HEK293 (cell line): ENCODE data around the gene TNFRSF8.

ENCODE experiments used
- CTCF ChIA-PET: fragments of 350-600 bp; formaldehyde crosslinking; extraction: SDS; loops from one replicate; lab custom pipeline; 2021; ENCODE audit warnings: antibody characterized with exemption; lab: Yijun Ruan, JAX
- POLR2A ChIA-PET: fragments of 300-600 bp; formaldehyde crosslinking; extraction: SDS; loops from one replicate; lab custom pipeline; 2020; ENCODE audit warnings: antibody characterized with exemption, inconsistent platforms; lab: Yijun Ruan, JAX
- H3K27ac ChIP-seq: fragments of 200-500 bp; sonication (Bioruptor generic); 2 replicates; pipeline ENCODE4 v1.5.1; 2014; ENCODE audit warnings: low read depth, low read length, control low read depth, inconsistent platforms; ENCODE audit errors: extremely low read depth
- H3K36me3 ChIP-seq, 2 experiments: fragments of 200-500 bp in 1 of 2; sonication (Bioruptor generic) in 1 of 2; 1 replicate in 1 of 2; 2 replicates in 1 of 2; pipeline ENCODE4 v1.5.1; 2014 to 2017; ENCODE audit warnings: inconsistent platforms in 2 of 2, low read length in 2 of 2; ENCODE audit not compliant: control insufficient read depth in 2 of 2, insufficient read depth in 1 of 2
- H3K4me1 ChIP-seq: fragments of 200-500 bp; sonication (Bioruptor generic); 2 replicates; pipeline ENCODE4 v1.5.1; 2014; ENCODE audit warnings: mild to moderate bottlenecking, low read length, inconsistent platforms; ENCODE audit not compliant: control insufficient read depth, insufficient read depth
- H3K4me3 ChIP-seq: 2 replicates; pipeline ENCODE4 v1.5.1; 2011; ENCODE audit warnings: low read depth, mild to moderate bottlenecking, control low read depth, low read length, moderate library complexity
- H3K9me3 ChIP-seq: fragments of 200-500 bp; sonication (Bioruptor generic); 2 replicates; pipeline ENCODE4 v1.5.1; 2014; ENCODE audit warnings: low read depth, low read length, inconsistent platforms; ENCODE audit not compliant: control insufficient read depth, insufficient read depth
- AEBP2 ChIP-seq: fragments of 450-650 bp; formaldehyde crosslinking; IDR thresholded peaks from 2 replicates; pipeline ENCODE4 v1.5.1; 2016; ENCODE audit warnings: missing biosample characterization, missing genetic modification characterization, borderline replicate concordance
- EGR2 ChIP-seq: fragments of 450-650 bp; formaldehyde crosslinking; IDR thresholded peaks from 2 replicates; pipeline ENCODE4 v1.5.1; 2016; ENCODE audit warnings: low read depth, missing biosample characterization, missing genetic modification characterization
- KLF10 ChIP-seq: fragments of 450-650 bp; IDR thresholded peaks from 2 replicates; pipeline ENCODE4 v1.5.1; 2018; ENCODE audit warnings: missing biosample characterization, mild to moderate bottlenecking, missing genetic modification characterization
- PRDM1 ChIP-seq: fragments of 450-650 bp; formaldehyde crosslinking; IDR thresholded peaks from 2 replicates; pipeline ENCODE4; 2016; ENCODE audit warnings: missing biosample characterization, missing genetic modification characterization
- ZBTB48 ChIP-seq: fragments of 450-650 bp; formaldehyde crosslinking; IDR thresholded peaks from 2 replicates; pipeline ENCODE4 v1.5.1; 2016; ENCODE audit warnings: missing biosample characterization, missing genetic modification characterization
- ZNF184 ChIP-seq: fragments of 450-650 bp; IDR thresholded peaks from 2 replicates; pipeline ENCODE4 v1.5.1; 2018; ENCODE audit warnings: missing biosample characterization, mild to moderate bottlenecking, missing genetic modification characterization
- ZNF2 ChIP-seq: fragments of 450-650 bp; formaldehyde crosslinking; IDR thresholded peaks from 2 replicates; pipeline ENCODE4 v1.5.1; 2016; ENCODE audit warnings: missing biosample characterization, missing genetic modification characterization
- ZNF202 ChIP-seq: fragments of 450-650 bp; formaldehyde crosslinking; IDR thresholded peaks from 2 replicates; pipeline ENCODE4 v1.5.1; 2016; ENCODE audit warnings: missing biosample characterization, missing genetic modification characterization, borderline replicate concordance
- ZNF423 ChIP-seq: fragments of 450-650 bp; formaldehyde crosslinking; IDR thresholded peaks from 2 replicates; pipeline ENCODE4 v1.5.1; 2016; ENCODE audit warnings: missing biosample characterization, missing genetic modification characterization
- ZNF473 ChIP-seq: fragments of 450-650 bp; formaldehyde crosslinking; IDR thresholded peaks from 2 replicates; pipeline ENCODE4 v1.5.1; 2017; ENCODE audit warnings: missing biosample characterization, missing genetic modification characterization
- ZNF623 ChIP-seq: fragments of 450-650 bp; formaldehyde crosslinking; IDR thresholded peaks from 2 replicates; pipeline ENCODE4 v1.5.1; 2016; ENCODE audit warnings: missing biosample characterization, missing genetic modification characterization
- ZNF629 ChIP-seq: fragments of 450-650 bp; formaldehyde crosslinking; IDR thresholded peaks from 2 replicates; pipeline ENCODE4 v1.5.1; 2017; ENCODE audit warnings: missing biosample characterization, missing genetic modification characterization
- ZNF677 ChIP-seq: fragments of 450-650 bp; IDR thresholded peaks from 2 replicates; pipeline ENCODE4 v1.5.0; 2018; ENCODE audit warnings: missing biosample characterization, mild to moderate bottlenecking, missing genetic modification characterization, moderate library complexity

Gene TNFRSF8

DNA sequence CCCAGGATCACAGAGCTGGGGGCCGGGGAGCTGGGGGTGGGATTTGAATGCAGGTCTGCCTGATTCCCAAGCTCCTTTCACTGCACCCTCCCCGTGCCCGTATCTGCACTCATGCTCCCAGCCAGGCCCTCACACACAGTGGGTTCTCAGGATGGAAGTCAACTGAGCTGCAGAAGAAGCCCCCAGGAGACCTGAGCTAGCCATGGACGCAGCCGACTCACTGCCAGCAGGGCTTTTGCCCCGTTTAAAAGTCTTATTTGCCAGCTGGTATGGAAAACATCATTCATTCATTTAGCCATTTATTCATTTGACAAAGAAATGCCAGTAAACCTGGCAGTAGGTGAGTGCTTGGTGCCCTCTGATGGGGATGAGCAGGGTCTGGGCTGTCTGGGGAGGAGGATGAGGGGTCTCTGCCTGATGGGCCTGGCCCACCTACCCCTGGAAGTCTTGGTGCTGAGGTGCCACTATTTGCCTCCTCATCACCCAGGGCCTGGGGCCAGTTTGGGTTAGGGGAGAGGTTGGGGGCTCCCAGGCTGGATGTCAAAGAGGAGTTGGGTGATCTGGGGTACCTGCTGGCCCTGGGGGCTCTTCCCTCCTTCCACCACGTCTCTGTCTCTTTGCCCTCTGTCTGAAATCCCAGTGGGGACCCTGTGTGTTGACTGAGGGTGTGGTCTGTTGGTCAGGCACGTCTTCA is 106.5 kb downstream of the TNFRSF8 start (continued):
- TF ChIP-seq ZNF202 (tag by site-specific recombination) = no peak
- no peak for TF ChIP-seq ZNF677 (tag by site-specific recombination)
- TF ChIP-seq ZBTB48 (tag by site-specific recombination) = no peak
- TF ChIP-seq KLF10 (tag by site-specific recombination) = no peak
- TF ChIP-seq, all 188 proteins: peak for 0

DNA sequence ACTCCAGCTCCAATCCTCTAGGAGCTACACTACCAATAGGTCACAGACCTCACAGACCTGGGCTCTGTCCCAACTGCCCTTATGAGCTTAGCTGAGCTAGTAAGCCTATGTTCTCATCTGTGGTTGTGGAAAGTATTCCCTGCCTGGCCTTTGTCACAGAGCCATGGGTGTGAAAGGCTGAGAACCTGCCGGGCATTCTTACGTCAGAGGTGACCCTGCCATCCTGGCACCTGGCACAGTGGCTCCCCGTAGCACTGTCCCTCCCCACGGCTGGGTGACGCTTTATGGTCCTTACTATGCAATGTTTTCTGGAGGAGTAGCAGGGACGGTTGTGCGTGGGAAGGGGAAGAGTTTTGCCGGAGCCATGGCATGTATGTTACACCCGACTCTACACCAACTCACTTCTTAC is 107.2 kb downstream of the TNFRSF8 start:
- H3K4me1 ChIP-seq = no peaks in the 10 kb centered on the region
- POLR2A ChIA-PET = no interaction called here

DNA sequence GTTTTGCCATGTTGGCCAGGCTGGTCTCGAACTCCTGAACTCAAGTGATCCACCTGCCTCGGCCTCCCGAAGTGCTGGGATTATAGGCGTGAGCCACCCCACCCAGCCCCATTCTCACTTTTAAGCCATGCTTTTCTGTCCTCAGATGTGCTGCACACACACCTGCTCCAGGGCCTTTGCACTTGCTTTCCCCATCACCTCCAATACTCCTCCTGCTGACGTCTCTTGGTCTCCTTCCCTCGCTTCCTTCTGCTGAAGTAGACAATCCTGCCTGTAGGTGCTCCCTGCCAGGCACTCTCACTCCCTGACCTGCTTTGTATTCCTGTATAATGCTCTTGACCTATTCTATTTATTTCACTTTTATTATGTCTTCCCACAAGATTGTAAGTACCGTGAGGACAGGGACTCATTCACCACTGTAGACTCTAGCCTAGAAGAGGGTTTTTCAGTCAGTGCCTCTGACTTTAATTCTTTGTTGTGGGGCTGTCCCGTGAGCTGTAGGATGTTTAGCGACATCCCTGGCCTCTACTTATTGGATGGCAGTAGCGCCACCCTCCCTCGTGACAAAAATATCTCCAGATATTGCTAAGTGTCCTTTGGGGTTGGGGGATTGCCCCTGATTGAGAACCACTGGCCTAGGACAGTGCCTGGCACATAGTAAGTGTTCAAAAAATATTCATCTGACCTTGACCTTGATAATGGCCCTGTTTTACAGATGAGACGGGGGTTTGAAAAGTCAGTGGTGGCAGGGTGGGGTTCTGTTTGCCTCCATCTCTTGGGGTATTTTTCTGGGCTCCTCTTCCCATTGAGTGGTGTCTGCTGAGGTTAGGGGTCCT is 108.3 kb downstream of the TNFRSF8 start:
- H3K4me3 ChIP-seq = no peak overlapping the region
- TF ChIP-seq ZNF623 (tag by site-specific recombination) = peak; percentile 86
- TF ChIP-seq ZNF423 (tag by site-specific recombination) = no peak
- no peak for TF ChIP-seq PRDM1
- TF ChIP-seq AEBP2 (tag by site-specific recombination) = no peak
- TF ChIP-seq, all 188 proteins: peak for 1
- H3K4me1 ChIP-seq = no peaks in the 10 kb centered on the region
- CTCF ChIA-PET = no interaction called here
- H3K36me3 ChIP-seq = no peaks in the 10 kb centered on the region
- no peaks in the 10 kb centered on the region for H3K9me3 ChIP-seq
- POLR2A ChIA-PET = no interaction called here
- H3K27ac ChIP-seq = no peak overlapping the region

More for the DNA sequence above, 107.2 kb downstream of the TNFRSF8 start:
- Histone ChIP-seq H3K9me3 (no peaks in the 10 kb centered on the region), H3K36me3 (no peaks in the 10 kb centered on the region), H3K27ac (no peak overlapping the region), H3K4me3 (no peak overlapping the region)
- CTCF ChIA-PET = interaction anchor here (0.6 kb wide), 1 partner anchor 19 kb away, joined by 5 read pairs; no protein-coding TSS in a partner anchor
- TF ChIP-seq EGR2 (tag by site-specific recombination) = peak; percentile 50
- no peak for TF ChIP-seq ZNF184 (tag by site-specific recombination)

- CTCF ChIA-PET = no interaction called here
- no peak for TF ChIP-seq ZNF629 (tag by site-specific recombination)
- no peak for TF ChIP-seq ZNF473 (tag by site-specific recombination)
- no peak for TF ChIP-seq ZNF2 (tag by site-specific recombination)
- POLR2A ChIA-PET = no interaction called here
- Histone ChIP-seq H3K9me3 (no peaks in the 10 kb centered on the region), H3K4me1 (no peaks in the 10 kb centered on the region), H3K36me3 (no peaks in the 10 kb centered on the region), H3K27ac (no peak overlapping the region), H3K4me3 (no peak overlapping the region)
Observed at GRCh38 chr1:12172042-12172851, 109.1 kb downstream of the TNFRSF8 start.
